Heart left ventricle (tissue), 16 donors: Measurements from ENCODE around the gene SEC61B. TPM values are rescaled to one million over a fixed set of nuclear protein-coding genes. Genes with fewer than 3 reads are reported as not detected.

Experiments used
- ATAC-seq, 4 donors: fragments of 200-7000 bp; cut with Tn5 transposase; one replicate each; pipeline ENCODE4 v1.9.1; 2020 to 2022; ENCODE audit warnings: moderate library complexity in 4 of 4, mild to moderate bottlenecking in 3 of 4, moderate number of reproducible peaks in 1 of 4
- DNase-seq, 5 donors: peaks; one replicate each; pipeline ENCODE4 v3.0.0-alpha.2; 2020
- H3K27ac ChIP-seq, 12 donors: fragments of 200-600 bp; sonication (generic) in 4 of 12; one replicate each; pipeline versions ENCODE4 v1.5.0 to v1.8.0; 2016 to 2022; ENCODE audit warnings: mild to moderate bottlenecking in 2 of 12
- H3K27me3 ChIP-seq, 9 donors: fragments of 200-600 bp; sonication (generic) in 2 of 9; one replicate each; pipeline versions ENCODE4 v1.5.1 to v1.8.0; 2016 to 2022; ENCODE audit warnings: mild to moderate bottlenecking in 3 of 9
- H3K36me3 ChIP-seq, 9 donors: fragments of 200-600 bp; sonication (generic) in 2 of 9; one replicate each; pipeline versions ENCODE4 v1.5.0 to v1.8.0; 2018 to 2022; ENCODE audit warnings: mild to moderate bottlenecking in 2 of 9
- H3K4me1 ChIP-seq, 12 donors: fragments of 200-600 bp; sonication (generic) in 4 of 12; one replicate each; pipeline versions ENCODE4 v1.5.0 to v1.8.0; 2016 to 2022; ENCODE audit warnings: mild to moderate bottlenecking in 3 of 12
- H3K4me3 ChIP-seq, 12 donors: fragments of 200-600 bp; sonication (generic) in 4 of 12; one replicate each; pipeline versions ENCODE4 v1.5.0 to v1.8.0; 2017 to 2022; ENCODE audit warnings: mild to moderate bottlenecking in 9 of 12, moderate library complexity in 4 of 12
- H3K9me3 ChIP-seq, 12 donors: fragments of 200-600 bp; sonication (generic) in 4 of 12; one replicate each; pipeline versions ENCODE4 v1.5.0 to v1.8.0; 2016 to 2022; ENCODE audit warnings: mild to moderate bottlenecking in 1 of 12
- POLR2A ChIP-seq, 2 donors: fragments of 450-650 bp; IDR thresholded peaks; one replicate each; pipeline ENCODE4 v1.6.1; 2017; ENCODE audit warnings: antibody characterized with exemption in 2 of 2, mild to moderate bottlenecking in 2 of 2, moderate library complexity in 2 of 2
- WGBS, 4 donors: extraction: QIAGEN DNeasy Blood & Tissue Kit in 2 of 4; methylation state at CpG; one replicate each; pipeline versions ENCODE4 v1.1.5 to v1.1.7; 2013 to 2018; 5-methylcytosine and 5-hydroxymethylcytosine counted together
- intact Hi-C, 10 donors: fragments of 100-400 bp; cut with DNase I; formaldehyde crosslinking; loops; one replicate each; pipeline versions ENCODE4 v1.11.1 to v1.14.2; 2022
- polyA plus RNA-seq, 2 donors: library from polyadenylated mRNA; stranded (reverse); fragments of 200-250 nt; gene quantifications; one replicate each; pipeline ENCODE4 v1.2.3, GENCODE V29; 2013
- total RNA-seq, 9 donors: library from RNA; depleted of rRNA in 2 of 9; stranded (reverse); fragments of >200 nt in 2 of 9; fragmentation: NEBNext Ultra II Directional in 3 of 9; extraction: Animal tissue kit (Norgen Biotek cat#: 25700) in 3 of 9; gene quantifications; one replicate each; pipeline versions ENCODE4 v1.1.0 to v1.2.4, GENCODE V29; 2016 to 2023
- TF ChIP-seq, protein P1 (sequence below), 12 donors: fragments of 200-600 bp; sonication (generic) in 4 of 12; IDR thresholded peaks; one replicate each; pipeline versions ENCODE4 v1.5.0 to v1.8.0; 2018 to 2022; ENCODE audit warnings: antibody characterized with exemption in 12 of 12, mild to moderate bottlenecking in 5 of 12
- donor health status: ischemic (EF 13 %, LVEDD 7.1; RV severe dilation, severe dysfunction).
- donor health status: healthy with polysubstance abuse.
- donor health status: DM: no; HTN: yes; CAD: no.
- donor health status: DM: no; HTN: no; CAD: no.
- donor health status: ischemic (EF 25% LVEDD 6.9; RV normal size, moderate dysfunction).
- donor health status: ischemic (EF 25% LVEDD 5.7; RV mildly dilated, moderate dysfunction).
- donor health status: healthy.
- donor health status: DM: yes; HTN: yes; CAD: no.
- donor health status: ischemic (EF 35%, LVEDD 5.7; RV mildly dilated, moderate dysfunction).
- donor health status: nonischemic (EF 11% LVEDD 7.7; RV severe dilation, severe dysfunction).
- donor health status: DM: yes; HTN: yes; CAD: no.
- donor health status: PGD.
- donor health status: ischemic (EF 29% LVEDD 5.4; RV normal size, mild dysfunction).
- donor health status: nonischemic (EF 23%, LVEDD 6.1; RV moderate dilation, normal function).

Gene SEC61B
- total and polyA plus RNA-seq, 11 donors: 29.9 to 165 (median 40.6) TPM

GRCh38 chr9:99187311-99187710 is 34.8 kb upstream of the SEC61B start:
- no peak overlapping the region for H3K4me3 ChIP-seq
- H3K27ac ChIP-seq: no peak overlapping the region
- WGBS, 4 donors: 86 to 88% (median 88%) methylated on average over 4 of the region's 4 CpGs
- intact Hi-C loops: loop anchor here in 8 of 10 donors (5.0 to 10.0 kb wide), 8 partner anchors 77 to 1407 kb away; no protein-coding TSS in a partner anchor
- H3K9me3 ChIP-seq: no peaks in the 10 kb centered on the region
- no peak for TF ChIP-seq POLR2A (IDR thresholded peaks at IDR 0.05)
- TF ChIP-seq, protein P1, sequence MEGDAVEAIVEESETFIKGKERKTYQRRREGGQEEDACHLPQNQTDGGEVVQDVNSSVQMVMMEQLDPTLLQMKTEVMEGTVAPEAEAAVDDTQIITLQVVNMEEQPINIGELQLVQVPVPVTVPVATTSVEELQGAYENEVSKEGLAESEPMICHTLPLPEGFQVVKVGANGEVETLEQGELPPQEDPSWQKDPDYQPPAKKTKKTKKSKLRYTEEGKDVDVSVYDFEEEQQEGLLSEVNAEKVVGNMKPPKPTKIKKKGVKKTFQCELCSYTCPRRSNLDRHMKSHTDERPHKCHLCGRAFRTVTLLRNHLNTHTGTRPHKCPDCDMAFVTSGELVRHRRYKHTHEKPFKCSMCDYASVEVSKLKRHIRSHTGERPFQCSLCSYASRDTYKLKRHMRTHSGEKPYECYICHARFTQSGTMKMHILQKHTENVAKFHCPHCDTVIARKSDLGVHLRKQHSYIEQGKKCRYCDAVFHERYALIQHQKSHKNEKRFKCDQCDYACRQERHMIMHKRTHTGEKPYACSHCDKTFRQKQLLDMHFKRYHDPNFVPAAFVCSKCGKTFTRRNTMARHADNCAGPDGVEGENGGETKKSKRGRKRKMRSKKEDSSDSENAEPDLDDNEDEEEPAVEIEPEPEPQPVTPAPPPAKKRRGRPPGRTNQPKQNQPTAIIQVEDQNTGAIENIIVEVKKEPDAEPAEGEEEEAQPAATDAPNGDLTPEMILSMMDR (IDR thresholded peaks at IDR 0.05): no peak
- H3K4me1 ChIP-seq: peaks cover 0 to 13% (median 6%) of the 10 kb centered on the region in 12 donors
- peaks cover 0 to 4% (median 0%) of the 10 kb centered on the region in 9 donors for H3K27me3 ChIP-seq
- no peak for DNase-seq
- H3K36me3 ChIP-seq: no peaks in the 10 kb centered on the region
- no peak for ATAC-seq

GRCh38 chr9:99189186-99189585 is 32.9 kb upstream of the SEC61B start:
- ATAC-seq (no peak), DNase-seq (no peak)
- Histone ChIP-seq H3K4me1 (peaks cover 0 to 13% (median 6%) of the 10 kb centered on the region in 12 donors), H3K9me3 (no peaks in the 10 kb centered on the region), H3K27me3 (peaks cover 0 to 4% (median 0%) of the 10 kb centered on the region in 9 donors), H3K36me3 (no peaks in the 10 kb centered on the region), H3K4me3 (no peak overlapping the region), H3K27ac (no peak overlapping the region)
- intact Hi-C loops: loop anchor here in 8 of 10 donors (5.0 to 10.0 kb wide), 8 partner anchors 76 to 1406 kb away; no protein-coding TSS in a partner anchor
- 59 to 81% (median 71%) methylated on average over 2 of the region's 2 CpGs for WGBS, 4 donors
- TF ChIP-seq, protein P1 (IDR thresholded peaks at IDR 0.05): no peak
- TF ChIP-seq POLR2A (IDR thresholded peaks at IDR 0.05): no peak

- DNase-seq (no peak), ATAC-seq (no peak)
- WGBS, 4 donors: 73 to 81% (median 76%) methylated on average over 8 of the region's 8 CpGs
- intact Hi-C loops: loop anchor here in 8 of 10 donors (5.0 to 10.0 kb wide), 8 partner anchors 75 to 1405 kb away; no protein-coding TSS in a partner anchor
- TF ChIP-seq, protein P1 (IDR thresholded peaks at IDR 0.05): no peak
- no peak for TF ChIP-seq POLR2A (IDR thresholded peaks at IDR 0.05)
- Histone ChIP-seq H3K4me1 (peaks cover 0 to 6% (median under 1%) of the 10 kb centered on the region in 12 donors), H3K4me3 (no peak overlapping the region), H3K27me3 (peaks cover 0 to 4% (median 0%) of the 10 kb centered on the region in 9 donors), H3K27ac (no peak overlapping the region), H3K36me3 (no peaks in the 10 kb centered on the region), H3K9me3 (no peaks in the 10 kb centered on the region)
These were observed 32.0 kb upstream of the SEC61B start for GRCh38 chr9:99189887-99190596.

DNA sequence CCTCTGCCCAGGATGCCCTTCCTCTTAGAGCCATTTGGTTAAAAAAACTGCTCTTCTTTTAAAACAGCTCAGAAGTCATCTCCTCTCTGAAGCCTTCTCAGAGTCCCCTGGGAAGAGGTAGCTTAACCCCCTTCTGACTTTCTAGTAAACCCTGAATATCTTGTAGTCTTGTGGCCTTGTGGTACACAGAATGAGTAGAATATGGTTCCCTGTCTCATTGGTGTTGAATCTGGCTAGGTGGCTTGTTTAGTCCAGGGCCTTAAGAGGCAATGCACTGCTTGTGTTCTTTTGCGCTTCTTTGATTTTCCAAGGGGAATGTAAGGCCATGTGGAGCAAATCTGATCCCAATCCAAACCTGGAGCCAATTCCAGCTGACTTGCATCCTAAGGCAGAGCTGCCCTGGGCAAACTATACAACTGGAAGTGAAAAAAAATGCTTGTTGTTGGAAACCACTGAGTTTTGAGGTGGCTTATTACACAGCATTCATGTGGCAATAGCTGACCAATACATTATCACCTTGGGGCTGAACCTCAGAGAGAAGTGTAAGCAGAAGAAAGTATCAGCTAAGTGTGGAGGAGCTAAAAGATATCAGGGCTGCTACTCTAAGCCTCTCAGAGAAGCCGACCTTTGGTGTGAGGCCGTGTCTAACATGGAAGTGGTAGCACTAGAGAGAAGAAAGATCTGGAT is 31.3 kb upstream of the SEC61B start:
- Histone ChIP-seq H3K27ac (no peak overlapping the region), H3K36me3 (no peaks in the 10 kb centered on the region), H3K9me3 (no peaks in the 10 kb centered on the region), H3K4me3 (no peak overlapping the region), H3K4me1 (peaks cover 0 to 6% (median 0%) of the 10 kb centered on the region in 12 donors), H3K27me3 (peaks cover 0 to 4% (median 0%) of the 10 kb centered on the region in 9 donors)
- 72 to 98% (median 95%) methylated on average over 3 of the region's 3 CpGs for WGBS, 4 donors
- no peak for DNase-seq
- intact Hi-C loops: no loop called here
- no peak for TF ChIP-seq POLR2A (IDR thresholded peaks at IDR 0.05)
- TF ChIP-seq, protein P1 (IDR thresholded peaks at IDR 0.05): no peak
- ATAC-seq: no peak
